OCI-LY1 (cell line): ENCODE measurements around the gene ZSCAN21.

Experiments
- CTCF ChIP-seq: fragments of 200-600 bp; sonication (generic), shearing (Covaris generic); IDR thresholded peaks from 2 replicates; pipeline ENCODE4 v1.5.1; 2017; ENCODE audit warnings: mild to moderate bottlenecking, antibody characterized with exemption, low read length, moderate library complexity, mixed read lengths
- EZH2 ChIP-seq: fragments of 200-600 bp; sonication (generic), shearing (Covaris generic); IDR thresholded peaks from 2 replicates; pipeline ENCODE4 v1.8.0; 2017; ENCODE audit warnings: borderline replicate concordance, mixed run types, mild to moderate bottlenecking, antibody characterized with exemption, low read length, moderate library complexity, mixed read lengths

DNA sequence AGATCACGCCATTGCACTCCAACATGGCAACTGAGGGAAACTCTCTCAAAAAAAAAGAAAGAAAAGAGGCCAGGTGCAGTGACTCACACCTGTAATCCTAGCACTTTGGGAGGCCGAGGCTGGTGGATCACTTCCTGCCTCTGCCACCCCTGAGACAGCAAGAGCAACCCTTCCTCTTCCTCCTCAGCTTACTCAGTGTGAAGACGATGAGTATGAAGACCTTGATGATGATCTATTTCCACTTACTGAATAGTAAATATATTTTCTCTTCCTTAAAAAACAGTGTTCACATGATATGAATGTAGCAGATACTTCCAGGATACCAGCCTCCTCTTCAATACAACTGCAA, 36.3 kb upstream of the ZSCAN21 start:
- TF ChIP-seq CTCF (no peak), EZH2 (no peak)
